Vagina (tissue), 2 donors: ENCODE results near the gene TEX48.

ENCODE experiments used
- CTCF ChIP-seq, 3 experiments: fragments of 450-650 bp in 2 of 3; fragments of 200-600 bp in 1 of 3; sonication (generic) in 1 of 3; IDR thresholded peaks; one replicate each; pipeline ENCODE4 v1.5.1; 2017 to 2019; ENCODE audit warnings: antibody characterized with exemption in 3 of 3, mild to moderate bottlenecking in 2 of 3, moderate library complexity in 2 of 3
- POLR2A ChIP-seq, 2 donors: fragments of 450-650 bp; IDR thresholded peaks; one replicate each; pipeline ENCODE4 v1.6.1; 2017; ENCODE audit warnings: antibody characterized with exemption in 2 of 2, mild to moderate bottlenecking in 2 of 2, moderate library complexity in 2 of 2

- TF ChIP-seq POLR2A (IDR thresholded peaks at IDR 0.05): no peak
- TF ChIP-seq CTCF (IDR thresholded peaks at IDR 0.05): no peak
These were observed 10.4 kb downstream of the TEX48 start for GRCh38 chr9:114671605-114672004.
